HFFc6 (cell line): Measurements from ENCODE around the gene BLCAP. TPM values are rescaled to one million over a fixed set of nuclear protein-coding genes. Genes with fewer than 3 reads are reported as not detected.

ENCODE experiments used
- DNase-seq: peaks from one replicate; pipeline ENCODE4 v3.0.0-alpha.2; 2018
- H3K27ac Mint-ChIP-seq: 2 replicates; pipeline ENCODE4 v1.8.0; 2020; ENCODE audit warnings: mild to moderate bottlenecking, mixed read lengths
- H3K27me3 Mint-ChIP-seq: 2 replicates; pipeline ENCODE4 v1.8.0; 2021; ENCODE audit warnings: mild to moderate bottlenecking, moderate library complexity, mixed read lengths; ENCODE audit not compliant: insufficient read depth
- H3K36me3 Mint-ChIP-seq: 2 replicates; pipeline ENCODE4 v1.8.0; 2021; ENCODE audit warnings: low read depth, mixed read lengths
- H3K4me1 Mint-ChIP-seq: 2 replicates; pipeline ENCODE4 v1.8.0; 2020; ENCODE audit warnings: low read depth, mixed read lengths
- H3K4me3 Mint-ChIP-seq: 2 replicates; pipeline ENCODE4 v1.8.0; 2020; ENCODE audit warnings: mild to moderate bottlenecking, moderate library complexity, mixed read lengths
- H3K9me3 Mint-ChIP-seq: 2 replicates; pipeline ENCODE4 v1.8.0; 2020; ENCODE audit warnings: mild to moderate bottlenecking, mixed read lengths
- CTCF ChIP-seq: fragments of 200-600 bp; sonication (generic); IDR thresholded peaks from 2 replicates; pipeline ENCODE4 v1.5.0; 2021; ENCODE audit warnings: antibody characterized with exemption, mild to moderate bottlenecking
- total RNA-seq, 6 experiments: library from RNA; stranded (reverse); fragmentation: NEBNext Ultra II Directional; extraction: Animal tissue kit (Norgen Biotek cat#: 25700); gene quantifications; 2 replicates in 1 of 6; 3 replicates in 5 of 6; pipeline ENCODE4 v1.2.3, GENCODE V29; 2021

Gene BLCAP
- total RNA-seq, 6 experiments from 2014 or later, result 83.7 to 110 (median 97.3) TPM

- no peak overlapping the region for H3K4me3 Mint-ChIP-seq
- peaks cover 51% of the 10 kb centered on the region for H3K27me3 Mint-ChIP-seq
- no peaks in the 10 kb centered on the region for H3K9me3 Mint-ChIP-seq
- no peak for DNase-seq
- no peaks in the 10 kb centered on the region for H3K36me3 Mint-ChIP-seq
- no peaks in the 10 kb centered on the region for H3K4me1 Mint-ChIP-seq
- no peak for TF ChIP-seq CTCF
- no peak overlapping the region for H3K27ac Mint-ChIP-seq
Measured at GRCh38 chr20:37469531-37469930, 58.1 kb downstream of the BLCAP start.

GRCh38 chr20:37468886-37469285 lies 58.8 kb downstream of the BLCAP start:
- no peak for DNase-seq
- Mint-ChIP-seq H3K4me1 (no peaks in the 10 kb centered on the region), H3K27ac (no peak overlapping the region), H3K4me3 (no peak overlapping the region), H3K36me3 (no peaks in the 10 kb centered on the region), H3K9me3 (no peaks in the 10 kb centered on the region), H3K27me3 (peaks cover 52% of the 10 kb centered on the region)
- no peak for TF ChIP-seq CTCF

Other genes with a start within 250 kb of the BLCAP start
- gene MANBAL, start 238.2 kb downstream of the BLCAP start, total RNA-seq, result 10 to 100 TPM; 56.5 to 74.0 (median 67.5) TPM
- 10 to 100 TPM; 22.0 to 35.6 (median 24.6) TPM for gene SRC, start 181.7 kb downstream of the BLCAP start, total RNA-seq
- not detected for gene NNAT, start 6.6 kb downstream of the BLCAP start, total RNA-seq
- gene CTNNBL1, start 166.2 kb upstream of the BLCAP start, total RNA-seq, result 10 to 100 TPM; 49.7 to 62.4 (median 59.5) TPM